Activated T-helper 1 cell treated with anti-CD3 and anti-CD28 coated beads, Interleukin-12 subunit alpha, Interleukin-12 subunit beta, Interleukin-2, Interleukin-4 antibody, amounts not matched to agents 30 ng/mL and 10 ng/mL and 1 ng/mL, durations not matched to agents 14 hours and 24 hours and 36 hours (primary cell): Measurements from ENCODE around the gene CC2D1A. TPM values are rescaled to one million over a fixed set of nuclear protein-coding genes. Genes with fewer than 3 reads are reported as not detected.

Experiments used
- DNase-seq: peaks from one replicate; pipeline ENCODE4 v3.0.0; 2021; ENCODE audit warnings: low spot score
- H3K27ac Mint-ChIP-seq: one replicate; pipeline ENCODE4 v1.8.0; 2021; ENCODE audit warnings: mild to moderate bottlenecking, mixed read lengths
- H3K27me3 Mint-ChIP-seq: one replicate; pipeline ENCODE4 v1.8.0; 2022; ENCODE audit warnings: mild to moderate bottlenecking, moderate library complexity, mixed read lengths; ENCODE audit not compliant: insufficient read depth
- H3K36me3 Mint-ChIP-seq: one replicate; pipeline ENCODE4 v1.8.0; 2021; ENCODE audit warnings: low read depth, mixed read lengths
- H3K4me1 Mint-ChIP-seq: one replicate; pipeline ENCODE4 v1.8.0; 2021; ENCODE audit warnings: low read depth, mixed read lengths
- H3K4me3 Mint-ChIP-seq: one replicate; pipeline ENCODE4 v1.8.0; 2021; ENCODE audit warnings: mild to moderate bottlenecking, moderate library complexity, mixed read lengths
- H3K9me3 Mint-ChIP-seq: one replicate; pipeline ENCODE4 v1.8.0; 2021; ENCODE audit warnings: mixed read lengths
- intact Hi-C: fragments of 100-400 bp; cut with micrococcal nuclease; formaldehyde crosslinking; loops from one replicate; pipeline ENCODE4 v1.15.1; 2024
- total RNA-seq: library from RNA; stranded (reverse); gene quantifications from 2 replicates; pipeline ENCODE4 v1.2.3, GENCODE V29; 2022

The CC2D1A gene
- total RNA-seq, 1 donor from 2014 or later = 45.6 TPM

DNA sequence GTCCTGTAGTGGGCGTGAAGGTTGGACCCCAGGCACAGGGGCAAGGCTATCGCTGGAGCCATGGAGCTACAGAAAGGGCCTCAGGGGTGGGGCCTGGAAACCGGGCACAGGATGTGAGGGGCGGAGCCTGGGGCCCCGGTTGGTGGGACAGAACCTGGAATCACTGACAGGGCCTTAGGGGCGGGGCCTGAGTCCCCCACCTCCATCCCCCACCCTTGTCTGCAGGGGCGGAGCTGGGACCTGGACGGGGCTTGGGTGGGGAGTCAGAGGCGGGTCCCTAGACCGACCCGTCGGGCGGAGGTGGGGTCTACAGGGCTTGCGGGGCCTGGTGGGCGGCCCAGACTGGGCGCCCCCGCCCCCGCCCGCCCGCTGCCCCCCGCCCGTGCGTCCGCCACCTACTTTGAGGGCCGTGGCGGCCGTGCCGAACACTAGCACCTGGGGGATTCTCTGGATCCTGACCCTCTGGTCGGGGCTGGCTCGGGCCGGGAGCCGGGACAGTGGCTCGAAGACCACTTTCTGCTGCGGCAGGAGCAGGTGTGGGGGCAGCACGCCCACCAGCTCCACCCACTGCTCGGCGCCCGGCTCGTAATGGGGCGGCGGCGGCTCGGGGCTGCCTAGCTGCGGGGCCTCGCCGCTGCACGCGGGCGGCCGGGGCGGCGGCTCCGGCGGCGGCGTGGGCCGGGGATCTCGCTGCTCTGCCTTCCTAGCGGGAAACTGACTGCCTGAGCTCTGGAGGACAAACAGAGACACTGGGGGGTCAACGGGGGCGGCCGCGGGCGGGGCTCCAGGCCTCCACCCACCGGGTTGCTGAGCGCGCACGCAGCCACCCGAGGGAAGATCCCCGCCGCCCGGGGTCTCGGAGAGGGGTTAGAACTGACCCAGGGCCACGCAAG is 72.6 kb downstream of the CC2D1A start:
- intact Hi-C loops = no loop called here
- no peaks in the 10 kb centered on the region for H3K9me3 Mint-ChIP-seq
- peaks cover 8% of the 10 kb centered on the region for H3K36me3 Mint-ChIP-seq
- H3K4me3 Mint-ChIP-seq = no peak overlapping the region
- H3K27me3 Mint-ChIP-seq = no peaks in the 10 kb centered on the region
- H3K27ac Mint-ChIP-seq = no peak overlapping the region
- peaks cover 9% of the 10 kb centered on the region for H3K4me1 Mint-ChIP-seq
- no peak for DNase-seq

DNA sequence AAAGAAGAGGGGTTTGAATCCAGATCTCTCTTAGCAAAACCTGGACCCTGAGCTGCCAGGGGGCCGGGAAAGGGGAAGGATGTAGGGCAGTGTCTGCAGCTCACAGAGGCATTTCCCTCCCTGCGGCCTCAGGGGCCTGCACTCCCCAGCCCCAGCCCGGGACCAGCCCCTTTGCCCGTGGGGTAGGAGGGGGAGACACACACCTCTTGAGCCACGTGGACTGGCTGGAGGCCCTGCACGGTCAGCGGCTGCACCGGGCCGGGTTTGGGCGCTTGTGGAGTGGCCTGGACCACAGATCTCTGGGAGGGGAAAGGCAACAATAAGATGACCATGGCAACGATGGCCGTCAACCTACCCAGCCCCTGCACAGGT is 73.2 kb downstream of the CC2D1A start:
- intact Hi-C loops = no loop called here
- Mint-ChIP-seq H3K4me3 (no peak overlapping the region), H3K27me3 (no peaks in the 10 kb centered on the region), H3K9me3 (no peaks in the 10 kb centered on the region), H3K4me1 (peaks cover 9% of the 10 kb centered on the region), H3K27ac (no peak overlapping the region), H3K36me3 (peaks cover 7% of the 10 kb centered on the region)
- DNase-seq = no peak

DNA sequence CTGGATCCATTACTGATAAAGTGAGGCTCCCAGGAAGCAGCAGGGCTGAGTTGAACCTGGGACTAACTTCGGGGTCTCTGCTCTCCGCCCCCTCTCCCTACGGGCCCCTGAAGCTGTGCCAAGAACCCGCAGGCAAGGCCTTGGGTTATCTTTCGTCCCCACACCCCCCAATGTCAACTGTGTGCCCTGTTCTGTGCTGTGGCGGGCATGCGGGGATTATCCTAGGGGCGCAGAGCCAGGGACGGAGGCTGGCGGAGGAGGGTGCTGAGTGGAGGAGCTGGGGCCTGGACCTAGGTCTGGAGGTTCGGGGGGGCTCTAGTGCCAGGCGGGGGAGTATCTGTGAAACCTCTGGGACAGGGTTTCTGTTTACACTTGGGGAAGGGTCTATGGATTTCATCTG is 73.7 kb downstream of the CC2D1A start:
- DNase-seq = no peak
- no peaks in the 10 kb centered on the region for H3K27me3 Mint-ChIP-seq
- no peak overlapping the region for H3K4me3 Mint-ChIP-seq
- H3K9me3 Mint-ChIP-seq = no peaks in the 10 kb centered on the region
- H3K4me1 Mint-ChIP-seq = peaks cover 9% of the 10 kb centered on the region
- peaks cover 5% of the 10 kb centered on the region for H3K36me3 Mint-ChIP-seq
- no peak overlapping the region for H3K27ac Mint-ChIP-seq
- intact Hi-C loops = no loop called here

DNA sequence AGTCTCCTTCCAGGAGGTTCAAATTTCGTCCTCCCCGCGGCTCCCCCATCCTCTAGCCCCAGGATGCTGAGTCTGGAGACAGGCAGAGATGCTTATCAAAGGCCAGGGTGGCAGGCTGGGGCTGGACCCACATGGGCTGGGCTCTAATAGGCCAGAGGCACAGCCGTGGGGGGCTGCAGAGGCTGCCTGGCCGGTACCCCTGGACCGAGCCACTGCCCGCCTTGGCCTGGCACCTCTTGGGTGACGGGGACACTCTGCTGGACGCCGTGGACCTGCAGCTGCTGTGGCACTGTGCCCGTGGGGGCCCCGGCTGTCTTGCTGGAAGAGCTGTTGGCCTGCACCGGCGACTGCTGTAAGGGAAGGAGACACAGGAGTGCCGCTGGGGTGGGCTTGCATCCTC is 74.3 kb downstream of the CC2D1A start:
- Mint-ChIP-seq H3K36me3 (peaks cover 5% of the 10 kb centered on the region), H3K4me3 (no peak overlapping the region), H3K27me3 (no peaks in the 10 kb centered on the region), H3K27ac (no peak overlapping the region), H3K9me3 (no peaks in the 10 kb centered on the region), H3K4me1 (peaks cover 12% of the 10 kb centered on the region)
- DNase-seq = no peak
- intact Hi-C loops = no loop called here

Other genes with a start within 250 kb of the CC2D1A start
- gene MRI1, start 141.7 kb upstream of the CC2D1A start, total RNA-seq = 43.3 and 46.5 TPM in 2 replicates
- 158 and 162 TPM in 2 replicates for gene C19orf53, start 131.7 kb upstream of the CC2D1A start, total RNA-seq
- 7.6 and 7.9 TPM in 2 replicates for gene ZSWIM4, start 110.8 kb upstream of the CC2D1A start, total RNA-seq
- gene NANOS3, start 29.1 kb upstream of the CC2D1A start, total RNA-seq = 1.5 and 3.1 TPM in 2 replicates
- gene BRME1, start 84 bp upstream of the CC2D1A start, total RNA-seq = 16.6 and 20.5 TPM in 2 replicates
- not detected in 2 replicates for gene PODNL1, start 32.2 kb downstream of the CC2D1A start, total RNA-seq
- 57.8 and 61.5 TPM in 2 replicates for gene DCAF15, start 46.3 kb downstream of the CC2D1A start, total RNA-seq
- gene RFX1, start 100.1 kb downstream of the CC2D1A start, total RNA-seq = 16.0 and 17.0 TPM in 2 replicates
- gene RLN3, start 121.9 kb downstream of the CC2D1A start, total RNA-seq = not detected in 2 replicates
- gene IL27RA, start 125.6 kb downstream of the CC2D1A start, total RNA-seq = 82.5 and 84.9 TPM in 2 replicates
- 0.65 TPM in 1 of 2 replicates, not detected in the other for gene PALM3, start 155.9 kb downstream of the CC2D1A start, total RNA-seq
- gene MISP3, start 166.6 kb downstream of the CC2D1A start, total RNA-seq = 2.3 TPM in 2 replicates
- 0.67 and 1.1 TPM in 2 replicates for gene C19orf67, start 179.6 kb downstream of the CC2D1A start, total RNA-seq
- 130 TPM in 2 replicates for gene SAMD1, start 184.6 kb downstream of the CC2D1A start, total RNA-seq
- gene PRKACA, start 211.6 kb downstream of the CC2D1A start, total RNA-seq = 58.6 and 63.7 TPM in 2 replicates
- 76.3 and 77.4 TPM in 2 replicates for gene ASF1B, start 230.4 kb downstream of the CC2D1A start, total RNA-seq